NCI-H2227 treated with DMSO at 0.1 percent for 48 hours (cell line): ENCODE measurements around the gene TCTA.

Source experiments
- DNase-seq: peaks from one replicate; lab custom pipeline; 2025; lab: John Stamatoyannopoulos, UW

Gene TCTA

GRCh38 chr3:49460956-49461355 lies 48.7 kb downstream of the TCTA start:
- no peak for DNase-seq

GRCh38 chr3:49461443-49462171 lies 49.4 kb downstream of the TCTA start:
- no peak for DNase-seq

GRCh38 chr3:49462222-49462621 lies 50.0 kb downstream of the TCTA start:
- DNase-seq = no peak

GRCh38 chr3:49465270-49466034 lies 53.2 kb downstream of the TCTA start:
- no peak for DNase-seq
